ENCODE measurements around the gene NRXN3.

The NRXN3 gene

GRCh38 chr14:78358591-78358990, 188.4 kb downstream of the NRXN3 start:
- TF ChIP-seq, protein P1, sequence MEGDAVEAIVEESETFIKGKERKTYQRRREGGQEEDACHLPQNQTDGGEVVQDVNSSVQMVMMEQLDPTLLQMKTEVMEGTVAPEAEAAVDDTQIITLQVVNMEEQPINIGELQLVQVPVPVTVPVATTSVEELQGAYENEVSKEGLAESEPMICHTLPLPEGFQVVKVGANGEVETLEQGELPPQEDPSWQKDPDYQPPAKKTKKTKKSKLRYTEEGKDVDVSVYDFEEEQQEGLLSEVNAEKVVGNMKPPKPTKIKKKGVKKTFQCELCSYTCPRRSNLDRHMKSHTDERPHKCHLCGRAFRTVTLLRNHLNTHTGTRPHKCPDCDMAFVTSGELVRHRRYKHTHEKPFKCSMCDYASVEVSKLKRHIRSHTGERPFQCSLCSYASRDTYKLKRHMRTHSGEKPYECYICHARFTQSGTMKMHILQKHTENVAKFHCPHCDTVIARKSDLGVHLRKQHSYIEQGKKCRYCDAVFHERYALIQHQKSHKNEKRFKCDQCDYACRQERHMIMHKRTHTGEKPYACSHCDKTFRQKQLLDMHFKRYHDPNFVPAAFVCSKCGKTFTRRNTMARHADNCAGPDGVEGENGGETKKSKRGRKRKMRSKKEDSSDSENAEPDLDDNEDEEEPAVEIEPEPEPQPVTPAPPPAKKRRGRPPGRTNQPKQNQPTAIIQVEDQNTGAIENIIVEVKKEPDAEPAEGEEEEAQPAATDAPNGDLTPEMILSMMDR (IDR thresholded peaks at IDR 0.05; ENCODE audit: control extremely low read depth, extremely low read depth, low read depth, missing control alignments), result no peak
- no peak for DNase-seq (ENCODE audit: extremely low spot score)
- ChIA-PET POLR2A (no interaction called here), CTCF (interaction anchor here (0.9 to 2.5 kb wide), 4 partner anchors 9 to 23 kb away, joined by 3 to 6 read pairs (median 4); no protein-coding TSS in a partner anchor)

DNA sequence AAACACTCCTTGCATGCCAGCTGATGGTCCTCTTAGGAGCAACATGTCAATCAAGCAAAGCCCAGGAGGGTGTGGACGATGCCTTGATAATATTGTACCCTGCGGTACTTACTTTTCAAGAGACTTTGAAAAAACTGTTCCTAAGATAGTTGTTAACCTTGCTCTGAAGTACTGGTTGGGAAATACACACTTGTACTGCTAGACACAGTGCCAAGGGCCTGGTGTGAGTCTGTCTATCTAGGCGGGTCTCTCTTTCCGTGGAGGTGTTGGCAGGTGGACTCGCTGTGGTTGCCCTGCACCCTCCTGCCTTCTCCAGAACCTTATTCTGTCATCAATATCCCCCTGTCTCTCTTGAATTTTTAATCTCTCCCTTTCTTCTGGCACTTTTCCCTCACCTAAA, 189.4 kb downstream of the NRXN3 start:
- TF ChIP-seq, protein P1 (IDR thresholded peaks at IDR 0.05; ENCODE audit: control extremely low read depth, extremely low read depth, low read depth, missing control alignments), result no peak
- CTCF ChIA-PET, result interaction anchor here (0.9 to 2.5 kb wide), 4 partner anchors 8 to 14 kb away, joined by 3 to 6 read pairs (median 4); no protein-coding TSS in a partner anchor
- POLR2A ChIA-PET, result no interaction called here
- no peak for DNase-seq (ENCODE audit: extremely low spot score)

DNA sequence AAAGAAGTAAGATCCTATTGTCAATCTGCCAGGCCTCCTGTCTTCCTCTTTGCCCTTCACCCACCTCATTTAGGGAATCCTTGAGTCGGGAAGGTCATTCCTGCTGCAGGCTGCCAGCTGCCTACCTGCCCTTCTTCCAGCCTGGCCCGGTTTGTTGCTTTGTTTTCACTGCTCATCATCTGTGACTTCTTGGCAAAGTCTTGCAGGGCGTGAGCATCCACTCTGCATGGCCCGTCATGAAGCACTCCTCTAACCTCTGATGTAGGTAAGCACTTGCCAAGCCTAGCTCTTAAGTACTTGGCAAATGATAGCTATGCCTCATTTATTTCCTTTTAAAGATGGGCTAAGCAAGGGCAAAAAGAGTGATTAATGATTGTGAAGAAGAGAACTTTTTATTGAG, 192.8 kb downstream of the NRXN3 start:
- TF ChIP-seq, protein P1 (IDR thresholded peaks at IDR 0.05; ENCODE audit: control extremely low read depth, extremely low read depth, low read depth, missing control alignments), result no peak
- ChIA-PET CTCF (no interaction called here), POLR2A (no interaction called here)
- no peak for DNase-seq (ENCODE audit: extremely low spot score)

DNA sequence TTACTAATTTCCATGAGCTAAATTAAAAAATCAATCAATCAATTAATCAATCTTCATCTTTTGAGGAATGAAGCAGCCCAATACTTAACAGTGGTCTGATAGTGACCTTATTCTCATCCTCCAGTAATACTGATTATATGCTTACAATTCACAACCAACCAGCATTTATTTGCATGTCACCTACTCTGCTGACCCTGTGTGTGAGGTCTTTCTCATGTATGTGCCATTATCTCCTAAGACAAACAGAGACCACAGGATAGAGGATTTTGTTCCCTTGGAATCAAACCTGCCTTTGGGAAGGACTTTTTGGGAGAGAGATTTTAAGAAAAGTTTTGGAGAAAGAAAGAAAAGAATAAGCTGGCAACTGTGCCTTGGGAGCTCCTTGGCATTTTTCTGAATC, 197.2 kb downstream of the NRXN3 start:
- no peak for DNase-seq (ENCODE audit: extremely low spot score)
- TF ChIP-seq, protein P1 (IDR thresholded peaks at IDR 0.05; ENCODE audit: control extremely low read depth, extremely low read depth, low read depth, missing control alignments), result no peak
- ChIA-PET CTCF (interaction anchor here (1.0 to 2.5 kb wide), 2 partner anchors 8 to 18 kb away, joined by 4 to 8 read pairs; no protein-coding TSS in a partner anchor), POLR2A (no interaction called here)

DNA sequence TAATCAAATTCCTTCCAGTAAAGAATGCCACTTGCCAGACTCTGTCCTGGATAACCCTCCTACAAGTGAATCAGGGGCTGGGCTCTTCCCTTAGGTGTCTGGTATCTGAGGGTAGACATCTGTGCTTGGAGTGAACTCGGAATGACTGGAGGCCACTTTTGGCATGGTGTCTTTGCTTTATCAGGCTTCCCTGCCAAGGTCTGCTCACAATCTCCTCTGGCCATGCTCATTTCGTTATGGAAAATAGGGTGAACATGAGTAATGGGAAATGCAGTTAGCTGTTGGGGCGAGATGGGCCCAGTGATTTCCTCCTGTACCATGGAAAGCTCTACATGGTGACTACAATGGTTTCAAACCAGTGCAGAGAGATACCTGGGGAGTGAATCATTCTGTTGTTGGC, 212.9 kb downstream of the NRXN3 start:
- POLR2A ChIA-PET, result no interaction called here
- CTCF ChIA-PET, result no interaction called here
- no peak for DNase-seq (ENCODE audit: extremely low spot score)
- TF ChIP-seq, protein P1 (IDR thresholded peaks at IDR 0.05; ENCODE audit: control extremely low read depth, extremely low read depth, low read depth, missing control alignments), result no peak

DNA sequence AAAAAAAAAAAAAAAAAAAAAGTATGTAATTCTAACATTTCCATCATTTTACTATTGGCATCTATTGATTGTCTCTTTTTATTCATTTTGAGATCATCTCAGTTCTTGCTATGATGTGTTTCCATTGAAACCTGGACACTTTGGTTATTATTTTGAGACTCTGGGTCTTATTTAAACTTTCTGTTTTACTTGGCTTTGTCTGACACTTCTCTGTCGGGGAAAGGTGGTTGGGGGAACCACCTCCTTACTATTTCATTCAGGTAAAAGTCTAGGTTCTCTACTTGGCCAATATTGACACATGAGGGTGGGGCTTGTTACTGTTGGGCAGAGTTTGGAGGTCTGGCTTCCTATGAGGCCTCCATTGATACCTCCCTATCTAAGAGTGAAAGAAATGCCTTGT, 228.0 kb downstream of the NRXN3 start:
- TF ChIP-seq, protein P1 (IDR thresholded peaks at IDR 0.05; ENCODE audit: control extremely low read depth, extremely low read depth, low read depth, missing control alignments), result no peak
- POLR2A ChIA-PET, result no interaction called here
- DNase-seq (ENCODE audit: extremely low spot score), result no peak
- CTCF ChIA-PET, result no interaction called here
